Mucosa of rectum (tissue), 2 donors: ENCODE measurements around the gene CD109.
A peak's percentile ranks its signal among the peaks of the same experiment; 100 is the strongest.

Source experiments
- H3K27ac ChIP-seq, 2 donors: one replicate each; pipeline ENCODE4 v1.7.0; 2013; ENCODE audit warnings: inconsistent platforms in 2 of 2, low read depth in 2 of 2, low read length in 2 of 2
- H3K27me3 ChIP-seq, 2 donors: one replicate each; pipeline ENCODE4 v1.7.0; 2013; ENCODE audit warnings: low read length in 2 of 2; ENCODE audit not compliant: control insufficient read depth in 2 of 2, insufficient read depth in 2 of 2
- H3K36me3 ChIP-seq, 2 donors: one replicate each; pipeline ENCODE4 v1.7.0; 2013; ENCODE audit warnings: low read length in 2 of 2; ENCODE audit not compliant: control insufficient read depth in 2 of 2, insufficient read depth in 2 of 2
- H3K4me1 ChIP-seq, 2 donors: one replicate each; pipeline ENCODE4 v1.7.0; 2013; ENCODE audit warnings: low read length in 2 of 2, mild to moderate bottlenecking in 1 of 2; ENCODE audit not compliant: control insufficient read depth in 2 of 2, insufficient read depth in 2 of 2
- H3K4me3 ChIP-seq, 2 donors: one replicate each; pipeline ENCODE4 v1.7.0; 2013; ENCODE audit warnings: low read length in 2 of 2
- H3K9ac ChIP-seq, 2 donors: one replicate each; pipeline ENCODE4 v1.7.0; 2013; ENCODE audit warnings: low read length in 2 of 2, low read depth in 1 of 2, mild to moderate bottlenecking in 1 of 2
- H3K9me3 ChIP-seq, 2 donors: one replicate each; pipeline ENCODE4 v1.7.0; 2013; ENCODE audit warnings: low read length in 2 of 2; ENCODE audit not compliant: control insufficient read depth in 2 of 2
- donor health status: healthy.
- donor health status: Normal muscosa, but diverticular disease.

Gene CD109

DNA sequence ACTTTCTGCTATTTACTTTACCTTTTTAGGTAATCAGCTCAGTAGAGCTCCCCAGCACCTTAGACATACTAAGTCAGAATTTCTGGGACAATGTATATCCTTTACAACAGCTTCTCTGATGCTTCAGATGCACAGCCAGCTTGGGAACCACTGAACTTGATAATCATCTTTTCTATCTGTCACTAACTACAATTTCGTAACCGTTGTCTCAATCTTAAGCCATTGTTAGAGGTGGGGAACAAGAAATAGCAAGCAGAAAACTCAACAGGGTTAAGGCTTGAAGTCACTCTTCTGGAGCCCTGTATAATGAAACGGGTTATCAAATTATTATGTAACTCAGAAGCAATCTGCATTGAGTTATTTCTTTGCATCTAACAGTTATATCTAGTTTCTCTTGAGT, 47.1 kb downstream of the CD109 start:
- Histone ChIP-seq H3K4me3 (no peak overlapping the region), H3K27ac (no peak overlapping the region), H3K9me3 (no peaks in the 10 kb centered on the region), H3K4me1 (no peaks in the 10 kb centered on the region), H3K27me3 (no peaks in the 10 kb centered on the region), H3K36me3 (no peaks in the 10 kb centered on the region), H3K9ac (no peak overlapping the region)

DNA sequence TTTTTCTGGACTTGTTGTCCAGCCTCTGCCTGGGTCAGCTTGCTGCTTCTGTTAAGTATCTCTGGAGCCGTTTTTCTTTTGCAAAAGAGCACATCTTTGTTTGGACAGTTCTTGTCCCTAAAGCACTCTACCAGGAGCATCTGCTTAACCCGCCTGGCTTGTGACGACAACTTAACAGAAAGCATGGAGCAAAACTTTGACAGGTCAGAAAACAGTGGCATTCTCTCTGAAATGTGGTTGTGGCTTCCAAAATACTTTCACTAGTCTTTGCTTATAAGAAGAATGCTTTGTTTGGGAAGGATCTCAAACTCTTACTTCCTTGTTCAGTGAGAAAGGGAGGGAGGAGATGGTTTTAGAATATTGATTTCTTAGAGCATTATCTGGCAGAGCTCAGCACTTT, 47.6 kb downstream of the CD109 start:
- Histone ChIP-seq H3K36me3 (no peaks in the 10 kb centered on the region), H3K27ac (no peak overlapping the region), H3K4me3 (no peak overlapping the region), H3K9ac (no peak overlapping the region), H3K9me3 (no peaks in the 10 kb centered on the region), H3K27me3 (no peaks in the 10 kb centered on the region), H3K4me1 (no peaks in the 10 kb centered on the region)

DNA sequence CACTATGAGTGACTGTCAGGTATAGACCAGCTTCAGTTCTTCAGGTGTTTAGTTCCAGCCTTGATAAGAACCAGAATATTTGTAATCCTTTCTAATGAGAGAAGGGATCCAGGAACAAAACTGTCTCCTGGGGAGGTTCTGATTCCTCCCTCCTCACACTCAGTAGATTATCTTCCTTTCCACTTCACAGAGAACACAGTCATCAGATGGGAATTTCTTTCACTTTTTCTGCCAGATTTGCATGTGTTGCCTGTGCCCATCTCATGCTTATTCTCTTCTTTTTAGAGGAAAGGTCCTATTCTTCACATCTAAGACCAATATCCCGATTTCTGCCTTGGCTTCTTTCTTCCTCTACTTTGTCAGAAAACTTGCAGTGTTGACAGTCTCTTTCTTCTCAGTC, 50.8 kb downstream of the CD109 start:
- Histone ChIP-seq H3K4me3 (no peak overlapping the region), H3K9me3 (no peaks in the 10 kb centered on the region), H3K9ac (no peak overlapping the region), H3K4me1 (no peaks in the 10 kb centered on the region), H3K27ac (no peak overlapping the region), H3K36me3 (no peaks in the 10 kb centered on the region), H3K27me3 (no peaks in the 10 kb centered on the region)

DNA sequence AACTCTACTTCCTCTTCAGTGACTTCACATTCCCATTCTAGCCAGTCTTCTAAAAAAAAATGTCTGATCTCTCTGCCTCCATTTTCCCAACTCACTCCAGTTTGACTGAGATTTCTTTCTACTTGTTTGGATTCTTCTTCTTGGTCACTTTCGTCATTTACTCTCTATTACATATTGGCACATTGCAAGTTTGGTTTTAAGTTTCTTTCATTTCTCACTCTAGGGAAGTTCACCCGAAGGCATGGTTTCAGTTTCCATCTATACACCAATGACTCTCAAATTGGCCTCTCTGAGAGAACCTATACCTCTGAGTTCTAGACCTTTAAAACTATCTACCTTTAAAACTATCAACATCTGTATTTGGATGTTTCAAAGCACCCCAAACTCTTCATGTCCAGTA, 51.3 kb downstream of the CD109 start:
- Histone ChIP-seq H3K4me1 (no peaks in the 10 kb centered on the region), H3K9me3 (no peaks in the 10 kb centered on the region), H3K27ac (no peak overlapping the region), H3K9ac (no peak overlapping the region), H3K4me3 (peak overlapping the region in 1 of 2 donors; percentile 42), H3K27me3 (no peaks in the 10 kb centered on the region), H3K36me3 (no peaks in the 10 kb centered on the region)

- Histone ChIP-seq H3K27me3 (no peaks in the 10 kb centered on the region), H3K36me3 (no peaks in the 10 kb centered on the region), H3K4me3 (no peak overlapping the region), H3K9me3 (no peaks in the 10 kb centered on the region), H3K9ac (no peak overlapping the region), H3K4me1 (no peaks in the 10 kb centered on the region), H3K27ac (no peak overlapping the region)
Observed at GRCh38 chr6:73752943-73753342, 56.9 kb downstream of the CD109 start.

GRCh38 chr6:73766040-73766439, 70.0 kb downstream of the CD109 start:
- Histone ChIP-seq H3K4me3 (no peak overlapping the region), H3K9ac (no peak overlapping the region), H3K9me3 (no peaks in the 10 kb centered on the region), H3K36me3 (no peaks in the 10 kb centered on the region), H3K27me3 (no peaks in the 10 kb centered on the region), H3K4me1 (no peaks in the 10 kb centered on the region), H3K27ac (no peak overlapping the region)

DNA sequence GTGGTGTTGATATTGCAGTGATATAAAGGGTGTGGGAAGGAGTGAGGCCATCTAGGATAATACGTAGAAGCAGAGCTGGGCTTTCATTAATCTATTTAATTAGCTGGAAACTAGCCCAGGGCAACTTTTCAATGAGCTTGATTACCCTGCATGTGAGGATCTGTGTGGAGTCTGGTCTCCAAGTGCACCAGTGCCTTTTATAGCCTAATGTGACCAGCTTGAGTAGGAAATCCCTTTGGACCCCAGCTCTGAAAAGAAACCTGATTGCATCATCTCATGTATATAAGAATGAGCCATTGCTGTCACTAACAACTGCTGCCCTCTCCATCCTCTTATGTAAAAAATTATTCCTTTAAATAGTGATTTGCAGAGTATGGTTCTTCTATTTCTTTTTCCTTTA, 72.6 kb downstream of the CD109 start:
- H3K9me3 ChIP-seq, result no peaks in the 10 kb centered on the region
- no peaks in the 10 kb centered on the region for H3K36me3 ChIP-seq
- no peak overlapping the region for H3K9ac ChIP-seq
- no peaks in the 10 kb centered on the region for H3K27me3 ChIP-seq
- no peak overlapping the region for H3K27ac ChIP-seq
- H3K4me1 ChIP-seq, result no peaks in the 10 kb centered on the region
- no peak overlapping the region for H3K4me3 ChIP-seq

GRCh38 chr6:73769976-73770375, 74.0 kb downstream of the CD109 start:
- no peaks in the 10 kb centered on the region for H3K36me3 ChIP-seq
- no peak overlapping the region for H3K27ac ChIP-seq
- no peak overlapping the region for H3K4me3 ChIP-seq
- no peaks in the 10 kb centered on the region for H3K9me3 ChIP-seq
- no peak overlapping the region for H3K9ac ChIP-seq
- no peaks in the 10 kb centered on the region for H3K4me1 ChIP-seq
- no peaks in the 10 kb centered on the region for H3K27me3 ChIP-seq

DNA sequence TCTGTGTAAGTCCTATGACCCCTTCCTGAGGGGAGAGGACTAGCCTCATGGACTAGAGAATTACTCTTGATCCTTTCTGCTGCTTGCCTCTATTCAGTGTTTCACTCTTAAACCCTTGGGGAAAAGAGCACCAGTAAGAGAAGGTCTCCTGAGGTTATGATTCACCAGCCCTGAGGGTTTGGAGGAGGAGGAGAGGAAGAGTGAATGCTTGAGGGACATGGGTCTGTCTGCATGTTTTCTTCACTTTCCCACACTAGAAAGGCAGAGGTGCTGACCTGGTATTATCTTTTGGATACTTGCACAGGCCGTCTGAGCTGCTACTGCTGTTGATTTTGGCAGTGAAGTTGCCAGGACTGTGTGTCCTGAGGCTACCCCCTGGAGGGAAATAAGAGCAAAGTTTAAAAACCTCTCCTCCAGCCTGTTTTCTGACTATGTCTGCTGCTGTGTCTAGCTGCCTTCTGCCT, 78.3 kb downstream of the CD109 start:
- Histone ChIP-seq H3K36me3 (no peaks in the 10 kb centered on the region), H3K4me3 (no peak overlapping the region), H3K9ac (no peak overlapping the region), H3K4me1 (no peaks in the 10 kb centered on the region), H3K9me3 (no peaks in the 10 kb centered on the region), H3K27me3 (no peaks in the 10 kb centered on the region), H3K27ac (no peak overlapping the region)

DNA sequence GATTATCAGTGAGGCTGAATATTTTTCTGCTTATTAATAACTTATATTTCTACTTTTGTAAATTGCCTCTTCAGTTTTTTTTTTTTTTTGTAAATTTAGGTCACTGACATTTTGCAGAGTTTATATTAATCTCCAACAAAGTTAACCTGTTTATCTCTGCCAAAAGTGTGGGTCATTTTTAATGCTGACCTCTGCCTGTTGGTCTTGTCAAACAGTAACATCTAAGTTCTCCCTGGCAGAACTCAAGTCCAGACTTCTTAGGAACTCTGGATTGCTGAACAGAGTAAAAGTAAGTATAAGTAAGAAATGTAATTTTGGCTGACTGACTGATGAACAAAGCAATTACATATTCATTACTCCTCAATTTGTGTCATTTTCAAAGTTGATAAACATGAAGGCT, 83.9 kb downstream of the CD109 start:
- H3K27ac ChIP-seq, result no peak overlapping the region
- H3K36me3 ChIP-seq, result no peaks in the 10 kb centered on the region
- H3K9me3 ChIP-seq, result no peaks in the 10 kb centered on the region
- H3K4me1 ChIP-seq, result no peaks in the 10 kb centered on the region
- no peak overlapping the region for H3K9ac ChIP-seq
- no peak overlapping the region for H3K4me3 ChIP-seq
- H3K27me3 ChIP-seq, result no peaks in the 10 kb centered on the region

DNA sequence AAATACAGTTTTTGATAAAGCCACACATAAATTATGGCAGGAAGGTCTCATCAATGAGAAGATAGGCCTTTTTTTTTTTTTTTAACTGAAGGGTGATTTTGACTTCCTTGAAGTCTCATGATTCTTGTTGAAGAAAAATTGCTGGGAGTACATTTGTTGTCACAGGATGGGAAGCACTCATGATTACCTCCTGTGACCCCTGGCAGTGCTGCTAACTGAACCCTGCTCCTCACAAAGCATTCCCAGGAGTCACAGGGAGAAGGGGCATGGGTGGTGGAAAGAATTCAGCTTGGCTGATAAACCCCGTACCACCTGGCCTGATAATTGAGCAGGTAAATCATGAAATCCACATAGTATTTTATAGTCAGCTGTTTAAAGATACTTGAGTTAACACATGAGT, 86.9 kb downstream of the CD109 start:
- H3K9me3 ChIP-seq, result no peaks in the 10 kb centered on the region
- no peaks in the 10 kb centered on the region for H3K36me3 ChIP-seq
- H3K9ac ChIP-seq, result no peak overlapping the region
- no peaks in the 10 kb centered on the region for H3K4me1 ChIP-seq
- no peak overlapping the region for H3K27ac ChIP-seq
- H3K4me3 ChIP-seq, result no peak overlapping the region
- no peaks in the 10 kb centered on the region for H3K27me3 ChIP-seq
